ENCODE measurements around the gene IL24. TPM values are rescaled to one million over a fixed set of nuclear protein-coding genes. Genes with fewer than 3 reads are reported as not detected.

The IL24 gene
- total RNA-seq, 5 donors from 2014 or later (not counting 1 experiment from before 2014, with no cell fraction given) = 0.18 to 0.22 TPM; not detected in 3

GRCh38 chr1:206926286-206926685, 29.0 kb downstream of the IL24 start:
- Histone ChIP-seq H3K27me3 (replicated peaks in 1 of 2; ENCODE audit: control insufficient read depth in 2 of 2, extremely low read depth in 1 of 2, insufficient read depth in 2 of 2, low read length in 1 of 2) (no peaks in the 10 kb centered on the region), H3K36me3 (ENCODE audit: control insufficient read depth in 2 of 2, extremely low read depth in 1 of 2, insufficient read depth in 1 of 2, low read length in 1 of 2) (no peaks in the 10 kb centered on the region), H3K4me1 (ENCODE audit: control insufficient read depth in 1 of 2, extremely low read depth in 1 of 2, insufficient read depth in 2 of 2, low read length in 2 of 2) (peaks cover 33 to 67% of the 10 kb centered on the region in 2 experiments), H3K9me3 (no peaks in the 10 kb centered on the region), H3K4me3 (ENCODE audit: control insufficient read depth in 1 of 2, extremely low read depth in 1 of 2, low read length in 1 of 2) (no peak overlapping the region), H3K27ac (ENCODE audit: low read length) (peak overlapping the region; percentile 0)
- no peaks in the 10 kb centered on the region for H3K9me3 Mint-ChIP-seq
- DNase-seq (no peak), ATAC-seq (replicated peaks in 1 of 4) (no peak)
- no peaks in the 10 kb centered on the region for H3K36me3 Mint-ChIP-seq
- POLR2A ChIA-PET = interaction anchor here in 1 of 2 donors (0.6 kb wide), 1 partner anchor 57 kb away, joined by 6 read pairs; no protein-coding TSS in a partner anchor
- peak overlapping the region; percentile 32 to 71 for H3K27ac Mint-ChIP-seq
- H3K4me1 Mint-ChIP-seq = peaks cover 32 to 43% (median 38%) of the 10 kb centered on the region in 3 donors
- CTCF ChIA-PET = interaction anchor here (0.6 to 4.6 kb wide), 4 partner anchors 10 to 293 kb away, joined by 3 to 33 read pairs (median 4); no protein-coding TSS in a partner anchor
- H3K4me3 Mint-ChIP-seq = no peak overlapping the region
- H3K27me3 Mint-ChIP-seq = no peaks in the 10 kb centered on the region
- 100% methylated on average over 1 of the region's 2 CpGs for WGBS (ENCODE audit: insufficient coverage)

GRCh38 chr1:206929524-206929923, 32.3 kb downstream of the IL24 start:
- WGBS (ENCODE audit: insufficient coverage) = no CpG with 5 or more reads among the region's 6 CpGs
- DNase-seq (peak in 1 of 35 experiments; percentile 33), ATAC-seq (replicated peaks in 1 of 4) (no peak)
- H3K4me3 ChIP-seq (ENCODE audit: control insufficient read depth in 1 of 2, extremely low read depth in 1 of 2, low read length in 1 of 2) = no peak overlapping the region
- H3K4me3 Mint-ChIP-seq = peak overlapping the region in 2 of 3 donors; percentile 44 to 65
- H3K27ac Mint-ChIP-seq = peak overlapping the region; percentile 81 to 93
- H3K4me1 ChIP-seq (ENCODE audit: control insufficient read depth in 1 of 2, extremely low read depth in 1 of 2, insufficient read depth in 2 of 2, low read length in 2 of 2) = peaks cover 13 to 60% of the 10 kb centered on the region in 2 experiments
- peaks cover 54 to 62% (median 59%) of the 10 kb centered on the region in 3 donors for H3K4me1 Mint-ChIP-seq
- no peaks in the 10 kb centered on the region for H3K9me3 Mint-ChIP-seq
- peak overlapping the region; percentile 65 for H3K27ac ChIP-seq (ENCODE audit: low read length)
- ChIA-PET CTCF (interaction anchor here (0.6 to 4.8 kb wide), 6 partner anchors 17 to 194 kb away, joined by 3 to 27 read pairs (median 5); no protein-coding TSS in a partner anchor), POLR2A (interaction anchor here in 1 of 2 donors (0.6 kb wide), 1 partner anchor 10 kb away, joined by 3 read pairs; no protein-coding TSS in a partner anchor)
- H3K27me3 Mint-ChIP-seq = no peaks in the 10 kb centered on the region
- H3K27me3 ChIP-seq (replicated peaks in 1 of 2; ENCODE audit: control insufficient read depth in 2 of 2, extremely low read depth in 1 of 2, insufficient read depth in 2 of 2, low read length in 1 of 2) = no peaks in the 10 kb centered on the region
- no peaks in the 10 kb centered on the region for H3K36me3 Mint-ChIP-seq
- no peaks in the 10 kb centered on the region for H3K9me3 ChIP-seq
- no peaks in the 10 kb centered on the region for H3K36me3 ChIP-seq (ENCODE audit: control insufficient read depth in 2 of 2, extremely low read depth in 1 of 2, insufficient read depth in 1 of 2, low read length in 1 of 2)

- Histone ChIP-seq H3K27ac (ENCODE audit: low read length) (peak overlapping the region; percentile 65), H3K36me3 (ENCODE audit: control insufficient read depth in 2 of 2, extremely low read depth in 1 of 2, insufficient read depth in 1 of 2, low read length in 1 of 2) (no peaks in the 10 kb centered on the region), H3K4me1 (ENCODE audit: control insufficient read depth in 1 of 2, extremely low read depth in 1 of 2, insufficient read depth in 2 of 2, low read length in 2 of 2) (peaks cover 8 to 52% of the 10 kb centered on the region in 2 experiments), H3K4me3 (ENCODE audit: control insufficient read depth in 1 of 2, extremely low read depth in 1 of 2, low read length in 1 of 2) (no peak overlapping the region), H3K27me3 (replicated peaks in 1 of 2; ENCODE audit: control insufficient read depth in 2 of 2, extremely low read depth in 1 of 2, insufficient read depth in 2 of 2, low read length in 1 of 2) (no peaks in the 10 kb centered on the region), H3K9me3 (no peaks in the 10 kb centered on the region)
- ATAC-seq (replicated peaks in 1 of 4) (peak; percentile 17 to 50 (median 28)), DNase-seq (peak in 4 of 35 experiments; percentile 22 to 38 (median 26))
- ChIA-PET CTCF (interaction anchor here (0.6 to 4.8 kb wide), 6 partner anchors 8 to 300 kb away, joined by 3 to 27 read pairs (median 8); partner anchors contain the start of gene FCMR (in 1 of the 2)), POLR2A (interaction anchor here in 1 of 2 donors (0.6 kb wide), 1 partner anchor 11 kb away, joined by 3 read pairs; no protein-coding TSS in a partner anchor)
- WGBS (ENCODE audit: insufficient coverage) = 13% methylated on average over 4 of the region's 17 CpGs
- H3K27ac Mint-ChIP-seq = peak overlapping the region; percentile 81 to 93
- no peaks in the 10 kb centered on the region for H3K36me3 Mint-ChIP-seq
- H3K4me1 Mint-ChIP-seq = peaks cover 54 to 62% (median 61%) of the 10 kb centered on the region in 3 donors
- no peaks in the 10 kb centered on the region for H3K27me3 Mint-ChIP-seq
- no peaks in the 10 kb centered on the region for H3K9me3 Mint-ChIP-seq
- peak overlapping the region; percentile 9 to 65 (median 24) for H3K4me3 Mint-ChIP-seq
These were observed 33.1 kb downstream of the IL24 start for GRCh38 chr1:206930210-206930798.

GRCh38 chr1:206931709-206932108, 34.5 kb downstream of the IL24 start:
- Histone ChIP-seq H3K9me3 (no peaks in the 10 kb centered on the region), H3K4me1 (ENCODE audit: control insufficient read depth in 1 of 2, extremely low read depth in 1 of 2, insufficient read depth in 2 of 2, low read length in 2 of 2) (peaks cover 8 to 46% of the 10 kb centered on the region in 2 experiments), H3K27me3 (replicated peaks in 1 of 2; ENCODE audit: control insufficient read depth in 2 of 2, extremely low read depth in 1 of 2, insufficient read depth in 2 of 2, low read length in 1 of 2) (no peaks in the 10 kb centered on the region), H3K36me3 (ENCODE audit: control insufficient read depth in 2 of 2, extremely low read depth in 1 of 2, insufficient read depth in 1 of 2, low read length in 1 of 2) (no peaks in the 10 kb centered on the region), H3K4me3 (ENCODE audit: control insufficient read depth in 1 of 2, extremely low read depth in 1 of 2, low read length in 1 of 2) (no peak overlapping the region), H3K27ac (ENCODE audit: low read length) (no peak overlapping the region)
- H3K36me3 Mint-ChIP-seq = no peaks in the 10 kb centered on the region
- DNase-seq = no peak
- ChIA-PET CTCF (interaction anchor here (0.6 to 4.8 kb wide), 16 partner anchors 10 to 232 kb away, joined by 3 to 27 read pairs (median 4); partner anchors contain the start of gene FCMR (in 2 of the 2)), POLR2A (no interaction called here)
- no peak for ATAC-seq (replicated peaks in 1 of 4)
- 89% methylated on average over 5 of the region's 6 CpGs for WGBS (ENCODE audit: insufficient coverage)
- H3K27me3 Mint-ChIP-seq = no peaks in the 10 kb centered on the region
- H3K27ac Mint-ChIP-seq = peak overlapping the region; percentile 81 to 93
- H3K4me3 Mint-ChIP-seq = peak overlapping the region in 1 of 3 donors; percentile 65
- H3K9me3 Mint-ChIP-seq = no peaks in the 10 kb centered on the region
- H3K4me1 Mint-ChIP-seq = peaks cover 54 to 57% (median 56%) of the 10 kb centered on the region in 3 donors

- Histone ChIP-seq H3K9me3 (no peaks in the 10 kb centered on the region), H3K36me3 (ENCODE audit: control insufficient read depth in 2 of 2, extremely low read depth in 1 of 2, insufficient read depth in 1 of 2, low read length in 1 of 2) (no peaks in the 10 kb centered on the region), H3K4me1 (ENCODE audit: control insufficient read depth in 1 of 2, extremely low read depth in 1 of 2, insufficient read depth in 2 of 2, low read length in 2 of 2) (peaks cover 8 to 45% of the 10 kb centered on the region in 2 experiments), H3K27ac (ENCODE audit: low read length) (no peak overlapping the region), H3K4me3 (ENCODE audit: control insufficient read depth in 1 of 2, extremely low read depth in 1 of 2, low read length in 1 of 2) (no peak overlapping the region), H3K27me3 (replicated peaks in 1 of 2; ENCODE audit: control insufficient read depth in 2 of 2, extremely low read depth in 1 of 2, insufficient read depth in 2 of 2, low read length in 1 of 2) (no peaks in the 10 kb centered on the region)
- H3K27ac Mint-ChIP-seq = peak overlapping the region in 1 of 2 donors; percentile 93
- H3K36me3 Mint-ChIP-seq = no peaks in the 10 kb centered on the region
- H3K4me1 Mint-ChIP-seq = peaks cover 54 to 56% (median 54%) of the 10 kb centered on the region in 3 donors
- no peak for DNase-seq
- no peaks in the 10 kb centered on the region for H3K9me3 Mint-ChIP-seq
- no peaks in the 10 kb centered on the region for H3K27me3 Mint-ChIP-seq
- no peak overlapping the region for H3K4me3 Mint-ChIP-seq
- ChIA-PET CTCF (interaction anchor here (0.6 to 4.8 kb wide), 16 partner anchors 10 to 233 kb away, joined by 3 to 27 read pairs (median 4); partner anchors contain the start of gene FCMR (in 2 of the 2)), POLR2A (no interaction called here)
- ATAC-seq (replicated peaks in 1 of 4) = no peak
- WGBS (ENCODE audit: insufficient coverage) = 91% methylated on average over 4 of the region's 8 CpGs
These were observed 34.9 kb downstream of the IL24 start for GRCh38 chr1:206932177-206932576.

GRCh38 chr1:206933333-206933945, 36.2 kb downstream of the IL24 start:
- Histone ChIP-seq H3K4me1 (ENCODE audit: control insufficient read depth in 1 of 2, extremely low read depth in 1 of 2, insufficient read depth in 2 of 2, low read length in 2 of 2) (peaks cover 8 to 37% of the 10 kb centered on the region in 2 experiments), H3K9me3 (no peaks in the 10 kb centered on the region), H3K36me3 (ENCODE audit: control insufficient read depth in 2 of 2, extremely low read depth in 1 of 2, insufficient read depth in 1 of 2, low read length in 1 of 2) (no peaks in the 10 kb centered on the region), H3K27ac (ENCODE audit: low read length) (no peak overlapping the region), H3K27me3 (replicated peaks in 1 of 2; ENCODE audit: control insufficient read depth in 2 of 2, extremely low read depth in 1 of 2, insufficient read depth in 2 of 2, low read length in 1 of 2) (no peaks in the 10 kb centered on the region), H3K4me3 (ENCODE audit: control insufficient read depth in 1 of 2, extremely low read depth in 1 of 2, low read length in 1 of 2) (no peak overlapping the region)
- ChIA-PET CTCF (interaction anchor here (0.6 to 4.8 kb wide), 26 partner anchors 8 to 304 kb away, joined by 3 to 27 read pairs (median 4); partner anchors contain the start of genes FCMR (in 2 of the 2) and IL20 (in 1 of the 2)), POLR2A (interaction anchor here in 1 of 2 donors (0.5 kb wide), 1 partner anchor 467 kb away, joined by 4 read pairs; no protein-coding TSS in a partner anchor)
- peak; percentile 68 to 81 (median 71) for ATAC-seq (replicated peaks in 1 of 4)
- peak in 34 of 35 experiments; percentile 31 to 84 (median 66) for DNase-seq
- Mint-ChIP-seq H3K36me3 (no peaks in the 10 kb centered on the region), H3K9me3 (no peaks in the 10 kb centered on the region), H3K27ac (peak overlapping the region; percentile 32 to 68), H3K27me3 (no peaks in the 10 kb centered on the region), H3K4me3 (no peak overlapping the region), H3K4me1 (peaks cover 41 to 45% (median 43%) of the 10 kb centered on the region in 3 donors)
- WGBS (ENCODE audit: insufficient coverage) = 100% methylated on average over 1 of the region's 8 CpGs
